GM18526 (cell line): Measurements from ENCODE around the gene VRK3.

Experiments used
- POLR2A ChIP-seq: IDR thresholded peaks from 3 replicates; pipeline ENCODE4 v1.6.1; 2011; ENCODE audit not compliant: insufficient read length; ENCODE audit errors: extremely low read depth

The VRK3 gene

GRCh38 chr19:50025022-50025793, at the start of gene VRK3:
VRK3 (minus strand) TSS chr19:50025372; CDS start chr19:50016162, 9,210 bp downstream.
- TF ChIP-seq POLR2A, result peak; percentile 86

- TF ChIP-seq POLR2A, result no peak
Observed at GRCh38 chr19:50067575-50067974, 42.4 kb upstream of the VRK3 start.

GRCh38 chr19:50065938-50066337, 40.8 kb upstream of the VRK3 start:
- TF ChIP-seq POLR2A, result no peak

GRCh38 chr19:50061650-50062049, 36.5 kb upstream of the VRK3 start:
- TF ChIP-seq POLR2A, result no peak

GRCh38 chr19:50060107-50060506, 34.9 kb upstream of the VRK3 start:
- TF ChIP-seq POLR2A, result no peak

- TF ChIP-seq POLR2A, result no peak
Observed at GRCh38 chr19:50059045-50059444, 33.9 kb upstream of the VRK3 start.

- TF ChIP-seq POLR2A, result no peak
Observed at GRCh38 chr19:50058425-50058824, 33.3 kb upstream of the VRK3 start.

GRCh38 chr19:50053119-50053518, 27.9 kb upstream of the VRK3 start:
- no peak for TF ChIP-seq POLR2A

- no peak for TF ChIP-seq POLR2A
Observed at GRCh38 chr19:50051964-50052363, 26.8 kb upstream of the VRK3 start.

- no peak for TF ChIP-seq POLR2A
Observed at GRCh38 chr19:50050406-50051227, 25.4 kb upstream of the VRK3 start.

- no peak for TF ChIP-seq POLR2A
Observed at GRCh38 chr19:50047671-50048070, 22.5 kb upstream of the VRK3 start.

- TF ChIP-seq POLR2A, result no peak
Observed at GRCh38 chr19:50046649-50047503, 21.7 kb upstream of the VRK3 start.

- no peak for TF ChIP-seq POLR2A
Observed at GRCh38 chr19:50044922-50045321, 19.8 kb upstream of the VRK3 start.

GRCh38 chr19:50043967-50044366, 18.8 kb upstream of the VRK3 start:
- TF ChIP-seq POLR2A, result no peak

GRCh38 chr19:50042363-50043024, 17.3 kb upstream of the VRK3 start:
- no peak for TF ChIP-seq POLR2A
